ENCODE results near the gene KIF6.

Gene KIF6

GRCh38 chr6:39444479-39445019 lies 280.7 kb downstream of the KIF6 start:
- DNase-seq = no peak

DNA sequence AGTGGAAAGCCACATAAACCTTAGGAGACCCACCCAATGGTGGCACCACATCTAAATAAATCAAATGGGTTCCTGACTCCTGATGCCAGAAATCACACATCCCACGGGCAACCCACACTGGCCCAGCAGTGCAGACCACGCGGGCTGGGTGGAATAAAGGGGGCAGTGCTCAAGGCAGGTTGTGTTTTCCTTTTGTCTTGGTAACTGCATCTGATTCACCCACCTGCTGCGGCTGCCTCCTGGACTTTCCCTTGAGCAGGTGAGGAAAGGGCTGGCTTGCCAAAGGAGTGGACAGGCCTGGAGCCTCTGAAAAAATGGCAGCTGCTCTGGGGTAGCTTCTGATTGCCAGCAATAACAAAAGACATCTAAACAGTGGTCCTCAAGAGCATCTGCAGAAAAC lies 283.2 kb downstream of the KIF6 start:
- DNase-seq = no peak

DNA sequence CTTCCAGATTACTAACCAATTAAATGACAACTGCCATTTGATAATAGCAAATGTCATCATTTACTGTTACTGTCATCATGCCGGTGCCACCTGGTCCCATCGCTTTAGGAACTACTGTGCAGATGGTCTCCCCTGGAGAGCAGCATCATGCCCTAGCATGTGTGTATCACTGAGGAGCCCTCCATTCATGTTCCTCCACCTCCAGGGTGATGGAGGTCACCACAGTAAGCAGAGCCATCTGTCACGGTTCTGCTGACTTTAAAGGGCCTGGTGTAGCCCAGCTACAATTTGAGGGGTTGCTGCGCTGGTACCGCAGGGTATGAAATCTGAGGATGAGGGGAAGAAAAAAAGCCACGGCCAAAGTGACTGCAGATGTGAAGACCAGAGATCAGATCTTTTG lies 283.9 kb downstream of the KIF6 start:
- no peak for DNase-seq

DNA sequence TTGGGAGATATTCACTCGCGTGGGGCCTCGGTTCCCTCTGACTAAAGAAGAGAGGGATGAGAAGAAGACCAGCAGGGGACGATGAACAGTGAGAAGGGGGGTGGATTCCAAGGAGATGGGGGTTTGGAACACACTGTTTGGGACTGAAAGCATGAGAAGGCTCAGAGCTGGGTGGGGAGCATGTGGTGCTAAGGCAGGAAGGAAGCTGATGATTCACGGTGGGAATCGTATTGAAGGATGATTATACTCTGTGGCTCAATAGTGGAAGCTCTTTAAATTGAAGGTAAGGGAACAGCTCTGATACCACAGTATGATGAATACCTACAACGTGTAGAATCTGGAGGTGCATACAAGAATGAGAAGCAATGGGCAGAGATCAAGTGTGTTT lies 285.2 kb downstream of the KIF6 start:
- peak; percentile 68 for DNase-seq

GRCh38 chr6:39439342-39440038 lies 285.7 kb downstream of the KIF6 start:
- no peak for DNase-seq

GRCh38 chr6:39433630-39434029 lies 291.6 kb downstream of the KIF6 start:
- DNase-seq = no peak

- DNase-seq = peak; percentile 86
These were observed 292.7 kb downstream of the KIF6 start for GRCh38 chr6:39432330-39433025.

DNA sequence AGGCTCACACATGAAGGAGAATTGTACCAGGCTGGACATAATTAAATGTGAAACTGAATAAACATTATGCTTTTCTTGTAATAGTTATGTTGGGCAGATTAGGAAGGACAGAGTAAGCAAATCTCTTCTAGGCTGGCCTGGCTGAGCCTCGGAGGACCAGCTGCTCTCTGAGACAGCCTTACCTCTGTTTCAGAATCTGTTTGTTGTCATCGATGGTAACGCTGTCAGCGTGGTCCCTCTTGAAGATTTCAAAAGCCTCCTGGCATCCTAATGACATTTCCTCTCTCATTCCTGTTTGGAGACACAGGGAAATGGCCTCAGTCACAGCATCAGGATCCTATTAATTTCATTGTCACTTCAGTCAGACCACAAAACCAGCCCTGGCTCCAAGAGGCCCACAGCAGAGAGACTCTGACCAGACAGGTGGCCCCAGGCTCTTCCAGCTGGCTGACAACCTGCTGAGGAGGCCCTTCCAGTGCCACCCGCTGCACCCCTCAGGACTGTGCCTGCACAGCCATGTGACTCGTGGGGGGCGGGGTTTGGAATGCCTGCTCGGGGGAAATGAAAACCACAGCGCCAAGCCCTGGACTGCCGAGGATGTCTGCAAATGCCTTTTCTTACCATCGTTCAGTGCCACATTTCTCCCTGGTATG lies 294.2 kb downstream of the KIF6 start:
- DNase-seq = peak; percentile 78

DNA sequence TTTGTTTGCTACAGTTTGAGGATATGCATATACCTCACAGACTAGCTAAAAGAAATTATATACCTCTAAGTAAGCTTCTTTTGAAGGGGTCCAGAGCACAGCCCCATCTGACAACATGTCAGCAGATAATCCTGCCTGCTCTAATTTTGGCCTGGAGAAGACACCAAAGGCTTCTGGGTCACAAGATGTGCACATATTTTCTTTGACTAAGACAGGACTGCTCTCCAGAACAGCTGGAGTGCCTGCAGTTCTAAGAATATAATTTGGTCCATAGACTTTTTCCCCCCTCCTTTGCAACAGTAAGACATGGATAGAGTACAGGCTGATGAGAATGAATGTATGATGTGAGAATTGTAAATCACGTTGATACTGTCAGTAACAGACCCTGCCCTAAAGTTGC lies 294.8 kb downstream of the KIF6 start:
- no peak for DNase-seq

DNA sequence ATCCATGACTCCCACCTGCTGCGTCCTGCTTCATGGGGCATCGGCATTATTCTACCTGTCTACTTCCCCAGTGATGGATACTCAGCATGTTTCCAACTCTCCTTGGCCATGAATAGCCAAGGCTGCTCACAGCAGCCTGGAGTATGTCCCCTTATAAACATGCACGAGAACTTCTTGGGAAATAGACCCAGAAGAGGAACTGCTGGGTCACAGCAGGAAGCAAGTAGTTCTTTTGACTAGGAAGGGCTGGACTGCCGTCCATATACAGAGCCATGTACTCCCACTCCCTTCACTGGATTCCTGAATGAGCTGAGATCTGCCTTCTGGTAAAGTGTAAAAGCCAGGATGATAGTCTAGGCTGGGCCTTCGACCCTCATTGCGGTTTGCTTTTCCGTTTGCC lies 296.4 kb downstream of the KIF6 start:
- no peak for DNase-seq

- no peak for DNase-seq
These were observed 297.1 kb downstream of the KIF6 start for GRCh38 chr6:39428152-39428551.

GRCh38 chr6:39426073-39426456 lies 299.1 kb downstream of the KIF6 start:
- DNase-seq = peak; percentile 90

- DNase-seq = no peak
These were observed 299.7 kb downstream of the KIF6 start for GRCh38 chr6:39425346-39426072.

DNA sequence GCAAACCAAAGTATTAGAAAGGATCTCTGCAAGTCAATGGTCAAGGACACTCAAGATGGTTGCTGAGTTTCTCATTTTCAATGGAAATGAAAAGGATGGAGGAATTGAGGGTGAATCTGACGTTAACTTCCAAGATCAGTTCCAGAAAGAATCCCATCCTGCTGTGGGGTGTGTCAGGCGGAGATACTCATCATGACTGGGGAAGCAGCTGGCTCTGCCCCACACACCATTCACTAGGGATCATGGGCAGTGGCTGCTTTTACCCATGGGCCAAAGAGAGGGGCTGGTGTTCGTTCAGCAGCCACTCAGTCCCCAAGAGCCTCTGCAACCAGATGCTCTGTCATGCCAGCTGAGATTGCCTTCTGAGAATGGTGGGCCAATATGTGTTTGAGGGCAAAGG lies 300.4 kb downstream of the KIF6 start:
- DNase-seq = no peak

DNA sequence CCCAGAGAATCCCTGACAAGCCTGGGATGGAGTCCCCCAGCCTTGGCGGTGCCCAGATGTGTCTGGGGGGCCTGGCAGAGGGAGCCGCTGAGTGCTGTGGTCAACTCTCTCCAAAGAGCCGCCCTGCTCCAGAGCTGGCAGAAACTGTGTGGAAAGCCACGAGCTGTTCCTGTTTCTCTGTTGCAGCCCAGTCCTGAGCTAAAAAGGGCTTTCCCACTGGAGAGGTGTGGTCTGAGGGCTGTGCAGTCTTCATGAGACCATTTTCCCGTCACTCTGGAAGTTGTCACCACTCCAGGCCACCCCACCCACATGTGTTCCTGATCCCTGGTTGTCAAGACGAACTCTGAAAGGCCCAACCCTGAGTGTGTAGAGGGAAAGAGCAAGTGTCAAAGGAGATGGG lies 303.0 kb downstream of the KIF6 start:
- DNase-seq = no peak

DNA sequence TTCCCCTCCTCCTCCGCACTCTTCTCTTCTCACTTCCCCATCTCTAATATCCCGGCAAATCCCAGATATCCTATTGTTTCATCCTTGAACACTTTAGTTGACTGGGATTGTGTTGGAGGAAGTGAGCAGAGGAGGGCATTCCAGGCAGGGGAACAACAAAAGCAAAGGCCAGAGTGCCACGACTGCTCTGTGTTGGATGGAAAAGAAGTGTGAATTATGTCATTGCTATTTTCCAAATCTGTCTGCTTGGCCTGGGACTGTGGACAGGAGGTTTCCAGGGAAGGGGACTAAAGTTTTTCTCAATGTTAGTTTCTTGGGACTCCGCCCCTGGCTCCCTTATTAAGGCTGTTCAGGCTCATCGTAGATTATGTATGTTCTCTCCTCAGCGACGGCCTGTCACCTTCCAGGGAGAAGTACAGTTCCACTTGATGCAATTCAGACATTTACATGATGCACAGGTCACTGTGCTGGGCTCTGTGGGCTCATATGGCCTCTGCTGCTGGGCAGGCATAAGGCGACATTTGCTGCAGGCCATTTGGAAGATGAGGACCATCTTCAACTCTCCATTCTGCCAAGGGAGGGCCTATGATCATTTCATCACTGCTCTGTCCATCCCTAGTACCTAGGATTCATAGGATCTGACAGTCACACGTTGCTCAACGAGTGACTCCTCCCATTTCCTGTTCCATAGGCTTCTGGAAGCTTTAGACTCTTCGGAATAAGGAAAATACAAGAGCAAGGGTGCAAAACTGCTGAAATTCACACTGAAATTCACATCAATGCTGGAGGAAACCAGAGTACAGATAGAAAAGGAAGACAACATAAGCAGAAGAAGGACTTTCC lies 303.6 kb downstream of the KIF6 start:
- DNase-seq = peak; percentile 31

- DNase-seq = peak; percentile 64
These were observed 304.6 kb downstream of the KIF6 start for GRCh38 chr6:39420300-39421265.

- DNase-seq = no peak
These were observed 305.6 kb downstream of the KIF6 start for GRCh38 chr6:39419607-39420006.

DNA sequence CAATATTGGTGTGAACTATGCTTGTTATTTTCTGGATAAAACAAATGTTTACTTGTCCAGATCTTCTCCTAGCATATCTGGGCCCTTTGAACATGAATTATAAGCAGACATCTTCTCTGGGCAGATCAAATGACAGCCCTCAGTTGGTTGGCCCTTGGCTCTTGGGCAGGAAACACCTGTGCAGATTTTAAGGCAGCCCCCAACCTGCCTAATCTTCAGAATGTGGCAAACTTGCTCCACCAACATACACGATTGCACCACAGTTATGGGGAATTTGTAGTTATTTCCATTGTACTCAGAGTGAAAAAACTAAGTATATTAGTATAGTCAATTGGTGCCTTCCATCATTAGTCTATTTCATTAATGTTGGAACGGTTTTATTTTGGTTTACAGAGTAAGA lies 307.8 kb downstream of the KIF6 start:
- no peak for DNase-seq

DNA sequence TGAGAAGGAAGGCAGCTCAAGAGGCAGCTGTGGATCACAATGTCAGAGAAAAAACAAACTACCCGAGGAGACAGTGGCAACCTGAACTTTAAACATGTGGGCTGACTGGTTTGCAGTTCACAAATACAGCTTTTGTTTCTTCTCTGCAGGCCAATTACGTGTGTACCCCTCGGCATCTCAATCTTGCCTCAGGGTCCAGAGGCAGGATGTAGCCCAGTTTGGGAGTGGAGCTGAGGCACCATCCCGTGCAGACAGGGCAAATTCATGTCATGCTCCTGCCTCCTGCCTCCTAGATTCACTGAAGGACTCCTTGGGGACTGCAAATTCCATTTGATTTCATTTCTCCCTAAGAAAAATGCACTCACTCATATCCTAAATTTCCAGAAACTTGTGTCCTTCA lies 308.5 kb downstream of the KIF6 start:
- peak; percentile 96 for DNase-seq

DNA sequence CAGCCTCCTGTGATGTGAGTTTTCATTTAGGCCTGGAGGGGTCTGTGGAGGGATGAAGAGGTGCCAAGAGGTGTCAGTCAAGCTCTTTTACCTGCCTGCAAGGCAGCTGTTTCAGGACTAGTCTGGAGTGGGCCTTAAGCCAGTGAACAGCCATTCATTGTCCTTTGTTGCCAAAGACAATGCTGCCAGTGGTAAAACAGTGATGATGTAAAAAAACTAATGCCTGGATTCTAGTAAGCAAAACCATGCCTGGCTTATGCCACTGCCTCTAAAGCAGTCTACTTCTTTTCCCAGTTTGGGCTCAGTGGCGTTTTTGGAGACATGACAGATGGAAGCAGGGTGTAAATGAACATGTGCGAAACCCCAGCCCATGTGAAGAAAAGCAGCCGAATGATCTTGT lies 309.2 kb downstream of the KIF6 start:
- DNase-seq = no peak

Measured in fibroblast of skin of back (primary cell).